NCI-H82 treated with DMSO at 0.1 percent for 48 hours (cell line): Measurements from ENCODE around the gene DNAJC8.

Experiments
- DNase-seq: peaks from one replicate; lab custom pipeline; 2025; ENCODE audit not compliant: unreplicated experiment; lab: John Stamatoyannopoulos, UW

Gene DNAJC8

DNA sequence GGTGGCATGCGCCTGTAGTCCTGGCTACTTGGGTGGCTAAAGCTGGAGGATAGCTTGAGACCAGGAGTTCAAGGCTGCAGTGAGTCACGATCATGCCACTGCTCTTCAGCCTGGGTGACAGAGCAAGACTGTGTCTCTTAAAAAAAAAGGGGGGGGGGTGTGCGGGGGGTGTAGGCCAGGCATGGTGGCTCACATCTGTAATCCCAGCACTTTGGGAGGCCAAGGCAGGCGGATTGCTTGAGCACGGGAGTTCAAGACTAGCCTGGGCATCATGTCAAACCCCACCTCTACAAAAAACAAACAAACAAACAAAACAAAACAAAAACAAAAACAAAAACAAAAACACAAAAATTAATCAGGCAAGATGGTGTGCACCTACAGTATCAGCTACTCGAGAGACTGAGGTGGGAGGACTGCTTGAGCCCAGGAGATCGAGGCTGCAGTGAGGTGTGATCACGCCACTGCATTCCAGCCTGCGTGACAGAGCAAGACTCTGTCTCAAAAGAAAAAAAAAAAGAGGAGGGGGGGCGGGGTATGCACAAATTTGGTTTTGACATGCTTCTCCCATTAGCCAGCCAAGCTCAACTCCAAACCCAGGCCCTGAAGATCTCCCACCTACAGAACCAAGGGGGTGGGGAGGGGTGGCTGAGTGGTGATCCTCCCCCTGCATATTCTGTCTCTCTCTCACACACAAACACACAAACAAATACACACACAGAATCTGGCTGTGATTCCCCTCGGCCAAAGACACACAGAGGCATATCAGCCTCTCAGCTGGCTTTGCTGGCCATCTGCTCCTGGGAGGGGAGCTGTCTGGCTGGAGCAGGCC lies 59.5 kb downstream of the DNAJC8 start:
- peak; percentile 40 for DNase-seq

DNA sequence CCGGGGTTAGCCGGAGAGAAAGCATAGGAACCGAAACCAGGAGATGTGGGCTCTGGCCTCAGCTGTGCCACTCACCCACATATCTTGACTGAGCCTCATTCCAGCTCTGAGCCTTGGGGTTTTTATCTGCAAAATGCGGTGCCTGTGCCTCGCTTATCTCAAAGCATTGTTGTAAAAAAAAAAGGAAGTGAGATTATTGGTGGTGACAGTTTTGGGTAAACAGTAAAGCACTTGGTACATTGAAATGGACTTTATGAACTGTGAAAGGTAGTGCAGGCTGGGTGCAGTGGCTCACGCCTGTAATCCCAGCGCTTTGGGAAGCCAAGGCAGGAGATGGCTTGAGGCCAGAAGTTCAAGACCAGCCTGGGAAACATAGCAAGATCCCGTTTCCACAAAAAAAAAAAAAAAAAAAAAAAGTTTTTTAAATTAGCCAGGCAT lies 60.1 kb downstream of the DNAJC8 start:
- DNase-seq = no peak

DNA sequence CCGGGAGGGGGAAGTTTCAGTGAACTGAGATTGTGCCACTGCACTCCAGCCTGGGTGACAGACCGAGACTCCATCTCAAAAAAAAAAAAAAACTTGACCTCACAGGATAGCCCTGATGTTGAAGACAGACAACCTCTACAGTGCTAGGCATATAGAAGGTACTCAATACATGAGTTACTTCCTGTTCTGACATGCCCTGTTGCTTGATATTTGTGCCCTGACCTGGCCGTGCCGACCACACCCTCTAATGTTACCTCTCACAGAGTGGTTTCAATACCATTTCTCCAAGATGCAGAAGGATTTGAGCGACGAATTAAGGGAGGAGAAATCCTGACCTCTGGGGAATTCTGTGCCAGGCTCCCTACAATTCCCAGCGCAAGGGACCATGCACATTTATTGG lies 61.6 kb downstream of the DNAJC8 start:
- DNase-seq = no peak

DNA sequence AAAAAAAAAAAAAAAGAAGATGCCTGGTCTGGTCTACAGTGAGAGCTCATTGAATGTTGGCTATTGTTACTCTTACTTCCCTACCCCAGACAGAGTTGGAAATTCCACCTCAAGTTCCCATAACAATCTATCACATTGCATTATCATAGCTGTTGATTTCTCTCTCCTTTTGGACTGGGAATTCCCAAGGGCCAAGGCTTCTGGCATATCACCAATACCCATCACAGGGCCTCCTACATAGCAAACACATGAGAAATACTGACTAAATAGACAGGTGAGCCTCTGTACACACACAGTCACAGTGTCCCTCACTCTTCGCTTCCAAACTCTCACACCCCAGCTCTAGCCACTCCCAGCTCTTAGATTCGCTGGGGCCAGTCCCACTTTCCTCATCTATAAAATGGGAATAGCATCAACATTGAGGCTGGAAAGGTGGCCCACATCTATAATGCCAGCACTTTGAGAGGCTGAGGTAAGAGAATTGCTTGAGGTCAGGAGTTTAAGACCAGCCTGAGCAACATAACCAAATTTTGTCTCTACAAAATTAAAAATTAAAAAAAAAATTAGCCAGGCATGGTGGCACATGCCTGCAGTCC lies 62.7 kb downstream of the DNAJC8 start:
- no peak for DNase-seq

DNA sequence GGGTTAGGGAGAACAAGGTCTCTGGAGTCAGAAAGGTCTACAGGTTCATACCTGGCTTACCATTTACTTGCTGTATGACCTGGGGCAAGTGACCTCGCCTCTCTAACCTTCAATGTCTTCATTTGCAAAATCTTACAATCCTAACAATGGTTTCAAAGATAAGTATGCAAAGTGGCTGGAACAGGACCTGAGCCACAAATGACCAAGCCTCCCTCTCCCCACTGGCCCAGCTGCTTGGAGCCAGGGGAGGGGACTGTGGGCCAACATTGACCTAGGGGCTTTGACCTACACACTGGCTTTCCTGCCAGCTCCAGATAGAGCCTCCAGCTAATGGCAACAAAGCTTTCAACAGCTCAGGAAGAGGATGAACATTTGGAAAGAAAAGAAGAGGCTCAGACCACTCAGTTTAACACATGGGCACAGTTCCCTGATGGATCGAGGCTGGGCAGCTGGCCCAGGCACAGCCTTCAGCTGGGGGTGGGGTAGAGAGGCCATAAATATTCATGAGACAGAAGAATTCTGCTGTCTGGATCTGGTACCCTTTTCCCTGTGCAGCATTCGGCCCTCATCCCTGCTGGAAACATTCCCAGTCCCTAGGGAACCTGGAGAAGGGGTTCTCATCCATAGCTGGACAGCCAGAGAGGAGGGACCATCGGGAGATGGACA lies 69.2 kb downstream of the DNAJC8 start:
- DNase-seq = no peak

DNA sequence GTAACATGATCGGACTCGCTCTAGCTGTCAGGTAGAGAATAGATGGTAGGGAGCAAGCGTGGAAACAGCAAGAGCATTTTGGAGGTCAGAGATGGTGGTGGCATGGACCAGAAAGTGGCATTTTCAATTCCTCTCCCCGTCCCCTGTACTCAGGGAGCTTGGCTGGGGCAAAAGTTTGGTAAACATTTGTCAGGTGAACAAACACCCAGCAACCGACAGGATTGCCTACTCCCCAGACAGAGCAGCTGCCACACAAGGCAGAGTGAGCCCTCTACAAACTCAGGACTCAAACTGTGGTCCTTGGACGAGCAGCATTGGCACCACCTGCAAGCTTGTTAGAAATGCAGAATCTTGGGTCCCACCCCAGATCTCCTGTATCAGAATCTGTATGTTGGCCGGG lies 70.7 kb downstream of the DNAJC8 start:
- DNase-seq = no peak

DNA sequence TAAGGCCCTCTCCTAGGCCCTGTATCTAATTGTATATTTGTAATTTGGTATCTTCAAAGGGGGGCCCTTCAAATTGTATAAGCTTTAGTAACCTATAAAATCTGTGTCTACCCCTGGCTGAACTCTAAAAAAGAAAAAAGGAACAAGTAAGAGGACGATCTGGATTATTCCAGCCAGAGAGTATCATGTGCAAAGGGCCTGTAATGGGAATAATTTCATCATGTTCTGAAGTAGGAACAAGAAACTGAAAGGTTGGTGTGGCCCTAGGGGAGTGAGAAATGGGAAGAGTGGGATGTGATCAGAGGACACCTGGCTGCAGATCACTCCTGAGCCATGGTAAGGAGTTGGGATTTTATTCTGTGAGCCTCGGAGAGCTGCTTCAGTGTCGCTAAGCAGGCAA lies 71.1 kb downstream of the DNAJC8 start:
- DNase-seq = no peak

DNA sequence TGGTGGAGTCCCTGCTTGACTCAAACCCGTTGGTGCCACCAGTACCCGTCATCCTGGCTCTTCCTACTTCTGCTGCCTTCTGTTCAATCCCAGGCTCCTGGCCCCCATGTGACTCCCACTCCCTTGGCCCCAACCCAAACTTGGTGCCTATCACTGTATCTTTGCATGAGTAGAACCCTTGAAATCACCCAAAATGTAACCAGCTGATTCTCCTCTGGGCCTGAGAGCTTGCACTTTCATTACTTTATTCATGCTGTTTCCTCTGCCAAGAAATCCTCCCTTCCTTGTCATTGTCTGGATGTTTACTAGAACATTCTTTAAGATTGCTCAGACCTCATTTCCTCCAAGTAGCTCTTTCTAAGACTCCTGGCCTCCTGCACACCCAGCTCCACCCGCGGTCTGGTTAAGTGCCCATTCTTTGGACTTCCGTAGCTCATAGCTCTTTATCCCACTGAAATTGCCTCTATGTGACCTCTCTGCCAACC lies 72.0 kb downstream of the DNAJC8 start:
- DNase-seq = no peak

DNA sequence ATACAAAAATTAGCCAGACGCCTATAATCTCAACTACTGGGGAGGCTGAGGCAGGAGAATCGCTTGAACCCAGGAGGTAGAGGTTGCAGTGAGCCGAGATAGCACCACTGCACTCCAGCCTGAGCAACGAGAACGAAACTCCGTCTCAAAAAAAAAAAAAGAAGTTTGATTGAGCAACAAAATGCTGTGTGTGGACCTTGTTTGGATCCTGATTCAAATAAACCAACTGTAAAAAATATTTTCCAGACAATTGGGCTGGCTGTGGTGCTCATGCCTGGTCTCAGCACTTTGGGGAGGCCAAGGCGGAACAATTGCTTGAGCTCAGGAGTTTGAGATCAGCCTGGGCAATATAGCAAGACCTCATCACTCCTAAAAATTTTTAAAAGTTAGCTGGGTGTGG lies 73.1 kb downstream of the DNAJC8 start:
- no peak for DNase-seq

DNA sequence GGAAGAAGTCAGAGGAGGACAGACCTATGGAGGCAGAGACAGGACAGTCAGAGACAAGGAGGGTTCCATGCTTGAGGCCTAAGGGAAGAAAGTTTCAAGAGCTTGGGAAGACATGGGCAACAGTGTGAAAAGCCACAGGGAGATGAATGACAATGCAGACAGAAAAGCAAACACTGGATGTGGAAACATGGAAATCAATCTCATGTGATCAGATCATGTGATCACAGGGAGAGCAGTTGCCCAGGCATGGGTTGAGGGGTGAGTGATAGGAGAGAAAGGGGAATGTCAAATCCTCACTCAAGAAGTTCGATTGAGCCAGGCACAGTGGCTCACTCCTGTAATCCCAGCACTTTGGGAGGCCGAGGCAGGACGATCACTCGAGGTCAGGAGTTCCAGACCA lies 73.6 kb downstream of the DNAJC8 start:
- no peak for DNase-seq

DNA sequence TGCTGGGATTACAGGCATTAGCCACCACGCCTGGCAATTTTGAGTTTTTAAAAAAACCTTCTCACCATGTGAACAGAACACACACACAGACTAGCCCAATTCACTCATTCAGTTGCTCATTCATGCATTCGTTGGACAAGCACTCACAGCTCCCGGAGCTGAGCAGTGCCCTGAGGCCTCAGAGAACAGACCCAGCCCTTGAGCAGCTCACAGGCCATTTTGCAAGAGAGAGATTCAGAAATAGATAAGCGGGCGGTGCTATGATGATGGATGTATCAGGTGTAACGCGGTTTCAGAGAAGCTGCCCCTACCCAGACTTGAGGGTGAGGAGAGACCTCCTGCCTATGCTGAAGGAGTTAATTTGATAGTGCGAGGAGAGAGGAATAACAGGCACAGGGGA lies 74.9 kb downstream of the DNAJC8 start:
- DNase-seq = no peak

DNA sequence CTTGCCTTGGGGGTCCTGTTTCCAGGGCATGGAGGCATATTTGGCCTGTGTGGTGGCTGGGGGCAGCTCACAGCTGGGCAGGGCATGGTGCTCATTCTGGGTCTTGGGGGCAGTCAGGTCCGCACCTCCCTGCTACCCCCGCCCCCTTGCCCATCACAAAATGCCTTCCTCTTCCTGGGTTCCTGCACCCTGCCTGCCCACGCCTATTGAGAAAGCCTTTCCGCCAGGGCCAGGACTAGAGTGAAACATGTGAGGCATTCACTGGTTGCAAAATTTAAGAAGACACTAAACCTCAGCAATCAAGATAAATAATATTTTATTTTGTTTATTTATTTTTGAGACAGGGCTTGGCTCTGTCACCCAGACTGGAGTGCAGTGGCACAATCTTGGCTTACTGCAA lies 76.0 kb downstream of the DNAJC8 start:
- no peak for DNase-seq

DNA sequence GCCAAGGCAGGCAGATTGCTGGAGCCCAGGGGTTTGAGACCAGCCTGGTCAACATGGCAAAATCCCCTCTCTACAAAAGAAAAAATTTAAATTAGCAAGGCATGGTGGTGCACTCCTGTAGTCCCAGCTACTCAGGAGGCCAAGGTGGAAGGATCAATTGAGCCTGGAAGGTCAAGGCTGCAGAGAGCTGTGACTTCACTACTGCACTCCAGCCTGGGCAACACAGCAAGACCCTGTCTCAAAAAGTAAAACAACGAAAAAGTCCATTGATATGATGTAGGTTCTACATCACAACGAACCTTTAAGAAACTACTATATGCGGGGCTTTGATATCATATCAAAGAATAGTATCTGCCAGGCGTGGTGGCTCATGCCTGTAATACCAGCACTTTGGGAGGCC lies 77.2 kb downstream of the DNAJC8 start:
- DNase-seq = no peak

DNA sequence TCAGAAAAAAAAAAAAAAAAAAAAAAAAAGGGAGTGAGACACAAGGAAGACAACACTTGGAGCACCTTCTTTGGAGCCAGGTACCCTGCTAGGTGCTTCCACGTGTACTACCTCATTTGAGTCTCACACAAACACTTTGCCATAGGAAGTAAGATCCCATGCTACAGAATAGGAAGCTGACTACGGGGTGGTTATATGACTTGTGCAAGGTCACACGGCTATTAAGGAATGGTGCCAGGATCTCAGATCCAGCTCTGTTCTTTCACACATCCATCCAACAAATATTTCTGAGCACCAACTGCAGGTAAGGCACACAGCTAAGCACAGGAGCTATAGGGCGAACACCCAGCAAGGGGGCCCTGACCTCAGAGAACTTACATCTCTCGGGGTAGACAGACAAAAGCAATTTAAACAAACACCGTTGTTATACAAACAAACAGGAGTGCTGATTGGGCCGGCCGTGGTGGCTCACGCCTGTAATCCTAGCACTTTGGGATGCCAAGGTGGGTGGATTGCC lies 78.7 kb downstream of the DNAJC8 start:
- no peak for DNase-seq
